GM21717 (cell line): ENCODE data around the gene PDGFD.

Experiments used
- ATAC-seq: cut with Tn5 transposase; IDR thresholded peaks from one replicate; pipeline ENCODE4 v1.9.1; 2021; ENCODE audit warnings: mild to moderate bottlenecking, moderate library complexity; ENCODE audit not compliant: unreplicated experiment

The PDGFD gene

DNA sequence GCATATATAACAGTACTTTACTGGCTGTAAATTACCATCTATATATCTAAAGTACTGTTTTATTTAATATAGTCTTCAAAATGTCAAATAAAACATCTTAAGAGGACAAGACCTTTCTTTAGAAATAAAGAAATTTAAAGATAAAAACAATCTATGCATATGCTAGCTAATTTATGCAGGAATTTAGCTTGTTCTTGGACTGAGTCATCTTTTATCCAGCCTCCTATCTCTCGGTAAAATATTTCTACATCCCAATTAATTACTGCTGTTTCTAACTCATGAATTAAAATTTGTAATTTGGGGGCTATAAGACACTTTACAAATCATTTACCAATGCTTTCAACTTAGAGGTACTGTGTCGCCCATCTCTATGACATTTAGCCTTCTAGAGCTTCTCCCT is 200.3 kb downstream of the PDGFD start:
- ATAC-seq = no peak

DNA sequence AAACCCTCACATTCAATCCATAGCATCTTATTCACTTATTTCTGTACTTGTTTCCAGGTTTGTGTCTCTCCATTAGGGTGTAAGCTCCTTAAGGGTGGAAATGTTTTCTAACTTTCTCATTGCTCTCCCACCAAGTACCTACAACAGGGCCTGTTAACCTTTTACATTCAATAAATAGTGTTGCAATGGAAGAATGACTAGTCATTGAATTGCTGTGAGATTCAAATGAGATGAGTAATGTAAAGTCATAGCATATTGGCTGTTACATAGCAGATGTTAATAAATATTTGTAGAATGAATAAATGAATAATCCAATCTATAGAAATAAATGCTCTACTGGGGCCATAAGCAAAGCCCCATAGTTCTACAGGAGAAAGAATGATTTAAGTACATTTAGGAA is 202.9 kb downstream of the PDGFD start:
- no peak for ATAC-seq

DNA sequence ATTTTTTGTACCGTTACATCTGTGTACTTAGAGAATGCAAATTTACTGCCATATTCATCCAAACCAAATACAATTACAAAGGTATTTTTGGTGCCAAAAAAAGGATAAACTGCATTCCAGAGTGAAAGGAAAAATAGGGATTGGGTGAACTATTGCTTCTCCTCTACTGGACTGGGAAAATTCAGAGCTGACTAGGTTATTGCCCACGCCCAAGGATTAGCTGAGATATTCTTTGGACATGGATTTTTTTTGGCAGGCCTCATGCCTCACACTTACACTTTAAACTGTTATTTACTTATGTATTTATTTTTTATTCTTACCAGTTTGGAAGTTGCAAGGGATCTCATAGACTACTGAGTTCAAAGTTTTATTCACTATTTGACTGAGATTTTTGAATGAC is 203.8 kb downstream of the PDGFD start:
- ATAC-seq = no peak

DNA sequence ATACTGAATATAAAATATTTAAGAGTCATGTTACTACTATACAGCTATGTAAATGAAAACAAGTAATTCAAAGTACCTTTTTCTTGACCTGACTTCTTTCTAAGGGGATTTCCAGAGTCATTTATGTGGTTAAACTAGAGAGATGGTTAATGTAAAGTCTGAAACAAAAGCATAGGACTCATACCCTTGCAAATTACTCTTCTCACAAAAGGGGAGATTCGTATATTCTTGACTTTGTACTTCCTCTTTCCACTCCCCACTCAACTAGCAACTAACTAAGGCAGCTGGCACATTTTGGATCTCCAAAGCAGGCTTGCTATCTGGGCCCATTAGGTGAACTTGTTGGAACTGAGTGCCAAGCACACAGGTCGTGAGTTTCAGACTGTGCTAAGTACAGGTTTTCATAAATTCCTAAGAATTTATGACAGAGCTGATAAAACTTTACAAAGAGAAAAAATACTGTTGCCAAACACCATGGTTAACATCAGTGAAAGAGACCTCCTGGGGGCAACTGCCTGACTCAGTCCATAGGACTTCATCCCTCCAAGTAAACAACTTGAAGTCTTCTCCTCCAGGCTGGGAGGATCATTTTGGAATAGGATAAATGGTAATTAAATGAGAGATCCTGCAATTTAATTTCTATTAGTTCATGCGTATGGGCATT is 204.5 kb downstream of the PDGFD start:
- peak; percentile 99 for ATAC-seq

DNA sequence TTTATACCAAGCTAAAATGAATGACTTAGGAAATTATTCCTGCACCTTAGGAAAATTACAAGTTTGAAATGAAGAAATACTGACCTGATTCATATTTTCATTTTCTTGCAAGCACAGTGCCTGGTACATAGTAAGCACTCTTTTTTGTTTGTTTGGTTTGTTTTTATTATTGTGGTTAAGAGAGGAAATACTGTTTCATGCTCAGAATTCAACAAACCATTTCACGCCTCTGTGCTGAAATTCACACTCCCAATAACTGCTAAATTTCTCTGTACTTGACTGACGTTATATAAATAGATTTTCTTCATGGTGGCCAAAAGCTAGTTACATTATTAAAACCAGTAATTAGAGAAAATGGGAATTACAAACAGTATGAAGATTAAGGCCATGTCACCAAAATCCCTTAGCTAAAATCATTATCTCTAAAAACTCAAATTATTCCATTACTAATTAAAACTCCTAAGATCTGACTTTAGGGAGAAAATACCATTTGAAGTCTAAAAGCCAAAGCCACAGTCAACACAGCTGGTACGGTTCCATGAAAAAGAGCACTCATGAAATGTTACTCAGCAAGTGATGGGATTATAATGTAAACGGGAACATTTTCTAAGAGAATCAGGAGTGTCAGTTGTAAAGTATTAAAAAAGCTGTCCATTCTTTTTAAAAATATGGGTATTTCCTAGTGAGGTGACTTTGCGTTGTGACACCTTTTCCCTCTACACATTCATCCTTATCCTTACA is 205.3 kb downstream of the PDGFD start:
- peak; percentile 58 for ATAC-seq

DNA sequence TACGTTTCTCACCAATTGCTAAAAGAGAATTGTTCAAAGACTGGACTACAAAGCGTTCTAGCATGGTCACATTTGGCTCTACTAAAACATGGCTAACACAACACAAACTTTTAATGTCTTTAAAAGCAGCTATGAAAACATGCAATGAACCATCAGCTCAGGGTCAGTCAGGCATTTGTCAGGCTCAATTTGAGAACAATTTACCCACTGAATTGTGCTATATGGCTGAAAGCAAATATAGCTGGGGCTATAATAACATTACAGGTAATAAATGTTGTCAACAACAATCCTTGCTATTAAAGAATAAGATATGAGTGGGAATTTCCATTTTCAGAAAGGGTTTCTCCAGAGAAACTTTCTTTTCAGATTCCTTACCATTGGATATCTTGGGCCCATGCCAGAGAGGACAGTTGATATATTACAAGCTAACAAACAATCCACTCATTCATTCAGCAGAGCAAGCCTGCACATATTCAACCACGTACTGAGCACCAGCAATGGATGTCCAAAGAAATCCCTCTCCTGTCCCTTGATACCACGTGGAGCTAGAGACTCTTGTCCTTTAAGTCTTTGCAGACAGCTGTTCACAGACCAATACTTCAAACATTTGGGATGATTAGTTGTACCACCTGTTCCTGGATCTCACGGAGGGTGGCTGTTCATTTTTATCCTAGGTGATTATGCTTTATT is 210.0 kb downstream of the PDGFD start:
- ATAC-seq = no peak

DNA sequence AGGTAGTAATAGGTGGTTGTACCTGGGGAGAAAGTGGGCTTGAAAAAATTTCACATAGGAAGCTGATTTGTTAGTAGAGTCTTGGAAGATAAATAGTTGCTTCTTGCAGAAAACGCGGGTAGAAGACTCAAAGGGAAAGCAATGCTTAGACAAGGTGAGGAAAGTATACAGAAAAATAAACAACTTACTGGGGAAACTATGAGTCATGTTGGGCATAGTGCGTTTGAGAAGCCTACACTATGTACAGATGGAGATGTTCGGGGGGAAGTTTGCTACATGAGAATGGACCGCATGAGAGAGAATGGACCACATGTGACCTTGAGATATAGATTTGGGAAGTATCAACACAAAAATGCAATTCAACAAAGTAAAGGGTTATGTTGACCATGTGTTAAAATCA is 214.2 kb downstream of the PDGFD start:
- ATAC-seq = no peak

DNA sequence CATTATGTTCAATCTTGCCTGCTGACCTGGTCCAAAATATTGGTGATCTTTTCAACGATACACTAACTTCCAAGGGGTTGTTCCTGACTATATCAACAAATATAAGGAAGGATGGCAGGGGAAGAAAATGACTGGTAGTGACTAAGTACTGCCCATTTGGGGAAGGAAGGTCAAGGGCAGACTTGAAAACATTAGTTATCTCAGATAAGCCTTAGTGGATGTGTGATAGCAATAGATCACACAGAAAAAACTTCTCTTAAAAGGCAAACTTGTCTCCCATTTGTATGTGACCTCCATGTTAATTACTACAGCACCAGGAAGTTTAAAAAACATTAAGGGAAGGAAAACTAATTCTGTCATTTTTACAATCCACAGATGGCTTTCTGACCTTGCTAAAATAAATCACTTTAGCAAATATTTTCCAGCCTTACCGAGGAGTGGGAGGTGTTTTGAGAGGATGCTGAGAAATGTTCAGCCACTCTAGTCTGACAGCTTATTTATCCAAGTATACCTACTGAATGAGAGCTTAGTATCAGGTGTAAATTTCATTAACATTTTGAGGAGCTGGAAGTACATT is 215.7 kb downstream of the PDGFD start:
- ATAC-seq = no peak

DNA sequence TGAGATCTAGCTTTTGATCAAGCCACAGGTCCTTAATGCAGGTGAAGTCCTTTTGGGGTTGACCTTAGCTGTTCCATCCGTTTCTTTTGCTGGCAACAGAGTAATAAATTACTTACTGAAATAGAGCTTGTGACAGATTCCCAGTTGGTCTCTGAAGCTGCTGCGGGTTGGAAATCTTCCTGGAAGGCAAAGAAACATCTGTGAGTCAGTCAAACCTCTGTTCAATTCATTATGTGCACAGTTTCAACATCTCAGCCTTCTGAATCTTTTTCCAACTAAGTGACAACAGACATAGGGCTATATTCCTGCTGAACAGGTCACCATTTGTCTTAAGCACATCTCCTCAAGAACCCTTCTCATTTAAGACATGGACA is 216.4 kb downstream of the PDGFD start:
- ATAC-seq = no peak

DNA sequence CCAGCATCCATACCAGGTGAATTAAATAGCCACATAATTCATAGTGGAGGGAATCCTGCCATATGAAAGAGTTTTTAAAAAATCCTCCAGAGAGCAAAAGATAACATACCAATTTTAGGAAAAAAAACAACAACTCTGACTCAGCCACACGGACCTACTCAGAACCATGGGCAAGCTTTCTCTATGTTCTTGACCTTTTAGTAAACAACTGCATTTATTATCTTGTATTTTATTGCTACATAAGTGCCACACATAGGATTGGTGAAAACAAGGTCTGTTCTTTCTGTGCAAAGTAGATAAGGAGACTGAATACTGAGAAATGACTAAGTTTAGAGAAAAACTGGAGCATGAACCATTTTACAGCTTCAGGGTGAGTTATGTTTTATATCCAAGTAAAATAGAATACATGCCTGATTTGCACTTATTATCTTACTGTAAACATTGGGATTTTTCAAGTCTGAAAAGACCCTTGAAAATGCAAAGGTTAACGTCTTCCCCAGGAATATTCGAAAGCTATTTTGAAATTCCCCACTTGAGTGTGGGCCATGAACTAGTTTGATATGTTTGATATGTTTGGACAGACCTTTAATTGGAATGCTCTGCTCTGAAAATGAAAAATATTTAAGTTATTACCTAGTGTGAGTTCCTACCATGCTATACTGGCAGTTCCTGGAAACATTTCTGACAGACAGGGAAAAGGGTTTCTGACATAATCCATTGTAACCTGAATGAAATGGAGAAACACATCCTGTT is 217.0 kb downstream of the PDGFD start:
- no peak for ATAC-seq

DNA sequence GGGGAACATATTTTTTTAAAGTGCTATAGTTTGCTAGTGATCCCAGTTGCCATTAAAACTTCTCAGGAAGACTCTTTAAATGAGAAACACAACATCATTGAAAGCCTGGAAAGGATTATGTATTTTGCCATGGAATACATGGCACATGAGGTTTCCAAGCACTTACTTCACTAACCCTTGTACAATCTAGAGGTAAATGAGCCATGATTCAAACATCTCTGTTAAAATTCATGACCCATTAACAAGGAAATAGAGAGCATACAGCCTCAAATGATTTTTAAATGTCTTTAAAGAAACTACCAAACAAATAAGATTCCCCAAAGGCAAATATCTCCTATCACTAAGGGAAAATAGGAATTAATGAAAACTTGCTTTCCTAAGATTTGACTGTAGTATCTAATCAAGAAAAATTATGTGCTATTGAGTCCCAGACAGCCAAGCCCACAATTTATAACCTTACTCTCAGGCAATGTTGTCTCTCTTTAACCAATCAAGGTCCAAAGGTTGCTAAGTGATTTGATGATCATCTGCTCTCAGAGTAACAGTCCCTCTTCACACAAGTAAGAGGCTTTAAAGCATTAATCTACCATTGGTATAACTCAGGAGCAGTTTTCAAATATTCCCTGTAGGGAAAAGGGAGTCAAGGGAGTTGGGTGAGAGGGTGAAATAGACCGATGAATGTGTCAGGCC is 219.6 kb downstream of the PDGFD start:
- no peak for ATAC-seq

DNA sequence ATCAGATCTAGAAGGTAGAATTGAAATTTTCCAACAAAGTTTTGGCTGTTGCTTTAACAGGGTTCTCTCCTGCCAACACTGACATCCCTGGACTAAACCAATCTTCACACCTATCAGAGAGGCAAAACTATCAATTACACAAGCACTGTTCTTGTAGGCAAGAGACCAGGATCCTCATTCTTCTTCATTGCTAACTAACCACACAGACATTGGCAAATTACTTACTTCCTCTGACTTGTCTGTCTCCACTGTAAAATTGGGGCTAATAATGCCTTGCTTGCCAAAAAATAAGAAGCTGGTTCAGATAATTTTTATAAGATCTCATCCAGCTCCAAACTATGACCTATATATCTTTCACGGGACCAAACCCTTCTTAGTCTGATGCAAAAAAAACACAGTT is 221.3 kb downstream of the PDGFD start:
- no peak for ATAC-seq

DNA sequence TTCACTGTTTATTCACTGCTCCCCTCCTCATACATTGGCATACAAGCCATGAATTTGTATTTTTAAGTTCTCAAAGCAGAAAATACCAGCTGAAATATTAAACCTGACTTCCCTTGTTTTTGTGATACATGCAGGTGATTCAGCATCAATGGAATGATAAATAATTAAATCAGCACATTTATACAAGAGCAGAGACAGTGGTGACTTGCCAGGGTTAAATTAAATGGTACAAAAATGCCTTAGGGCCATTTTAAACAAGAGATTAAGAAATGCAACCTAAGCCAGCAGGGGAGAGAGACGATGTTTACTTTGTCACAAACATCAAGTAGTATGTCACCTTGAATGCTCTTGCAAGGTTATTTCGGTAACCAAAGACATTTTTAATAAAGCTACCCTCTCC is 223.4 kb downstream of the PDGFD start:
- no peak for ATAC-seq

DNA sequence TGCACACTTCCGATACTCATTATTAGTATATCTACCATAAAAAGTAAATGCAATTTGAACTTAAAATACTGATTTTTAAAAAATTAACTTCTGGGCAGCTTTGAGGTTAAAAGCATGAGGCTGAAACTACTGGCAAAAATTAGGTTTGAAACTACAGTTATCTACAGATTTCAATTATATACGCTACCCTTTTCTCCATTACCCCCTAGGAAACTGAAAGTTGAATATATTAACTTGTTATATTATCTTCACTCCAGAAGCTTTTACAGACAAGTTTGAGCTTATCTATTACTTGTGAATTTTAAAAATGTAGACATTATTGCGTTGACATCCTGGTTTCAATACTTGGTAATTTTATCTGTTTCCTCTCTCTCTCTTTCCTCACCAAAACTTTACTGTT is 224.3 kb downstream of the PDGFD start:
- no peak for ATAC-seq

DNA sequence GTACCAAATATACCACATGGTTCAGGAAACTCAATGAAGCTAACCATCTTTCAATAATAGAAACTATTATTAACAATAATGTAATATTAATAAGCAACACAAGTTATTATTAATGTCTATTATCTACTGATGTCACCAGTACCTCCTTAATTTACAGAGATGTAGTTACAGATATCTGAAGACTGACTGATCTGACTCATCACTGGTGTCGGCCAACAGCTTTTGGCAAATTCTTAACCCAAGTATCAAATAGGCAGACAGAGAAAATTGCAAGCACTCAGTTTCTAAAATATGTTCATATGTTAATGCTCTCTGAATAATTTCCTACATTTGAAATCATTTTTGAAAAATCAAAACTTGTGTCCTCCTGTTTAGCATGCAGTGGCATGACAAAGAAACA is 227.9 kb downstream of the PDGFD start:
- ATAC-seq = no peak

DNA sequence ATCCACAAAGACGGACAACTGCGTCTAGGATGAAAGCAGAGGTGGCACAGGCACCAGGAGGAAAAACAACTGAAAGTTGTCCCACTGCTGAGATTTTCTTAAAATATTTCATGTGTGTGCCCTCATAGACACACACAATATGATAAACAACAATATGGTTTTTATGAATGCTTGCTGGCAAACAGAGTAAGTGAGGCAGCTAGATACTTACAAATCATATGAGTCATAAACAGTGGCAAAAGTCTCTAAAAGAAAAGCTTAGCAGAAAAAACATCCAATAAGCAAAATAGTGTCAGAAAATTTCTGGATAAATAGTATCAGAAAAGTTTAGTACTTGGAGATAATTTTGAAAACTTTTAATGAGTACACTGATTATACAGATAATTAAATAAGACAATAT is 228.7 kb downstream of the PDGFD start:
- no peak for ATAC-seq

DNA sequence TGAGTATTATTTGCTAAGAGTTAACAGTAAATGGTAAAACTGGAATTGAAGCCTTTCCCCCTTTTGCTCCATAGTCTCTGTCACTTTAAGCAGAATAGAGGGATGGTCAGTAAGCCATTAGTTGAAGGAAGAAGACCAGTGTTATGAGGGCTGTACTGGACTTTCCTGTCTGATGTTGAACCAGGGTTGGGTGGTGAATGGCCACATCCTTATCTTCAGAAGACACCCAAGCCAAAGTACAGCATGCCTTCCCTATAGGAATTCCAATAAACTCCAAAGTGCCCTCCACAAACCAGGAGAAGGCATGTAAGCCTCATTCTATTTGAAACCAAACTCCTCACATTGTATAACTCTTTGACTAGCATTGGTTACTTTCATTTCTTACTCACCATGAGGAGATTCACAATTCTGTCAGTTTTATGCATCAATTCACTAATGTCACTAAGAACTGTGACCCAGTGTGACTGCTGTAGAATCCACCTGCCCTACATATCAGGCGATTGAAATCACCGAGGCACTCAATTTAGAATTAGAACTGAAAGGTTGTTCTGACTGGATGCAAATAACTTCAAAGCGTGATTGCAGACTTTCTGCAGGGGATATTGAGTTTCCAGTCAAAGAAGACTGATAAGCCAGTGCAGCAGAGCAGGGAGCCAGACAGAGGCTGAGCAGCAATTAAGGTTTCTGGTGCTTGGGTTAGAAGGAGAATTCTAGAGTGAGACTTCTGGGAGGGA is 234.6 kb downstream of the PDGFD start:
- ATAC-seq = peak; percentile 97

DNA sequence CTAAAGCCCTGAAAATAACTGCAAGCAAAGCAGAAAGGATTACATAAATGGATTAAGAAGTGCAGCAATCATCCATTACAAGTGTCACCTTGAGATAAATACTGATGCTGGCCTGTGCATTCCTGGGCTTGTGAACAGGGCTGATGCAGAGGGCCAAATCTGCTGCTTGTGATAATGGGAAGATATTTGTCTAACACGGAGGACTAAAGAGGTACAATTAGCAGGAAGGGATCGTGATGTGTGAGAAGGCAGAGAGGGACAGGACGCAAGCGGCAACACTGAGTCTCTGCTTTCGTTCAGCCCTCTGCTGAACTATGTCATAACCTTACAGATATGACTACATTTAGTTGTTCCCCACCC is 235.2 kb downstream of the PDGFD start:
- peak; percentile 0 for ATAC-seq

DNA sequence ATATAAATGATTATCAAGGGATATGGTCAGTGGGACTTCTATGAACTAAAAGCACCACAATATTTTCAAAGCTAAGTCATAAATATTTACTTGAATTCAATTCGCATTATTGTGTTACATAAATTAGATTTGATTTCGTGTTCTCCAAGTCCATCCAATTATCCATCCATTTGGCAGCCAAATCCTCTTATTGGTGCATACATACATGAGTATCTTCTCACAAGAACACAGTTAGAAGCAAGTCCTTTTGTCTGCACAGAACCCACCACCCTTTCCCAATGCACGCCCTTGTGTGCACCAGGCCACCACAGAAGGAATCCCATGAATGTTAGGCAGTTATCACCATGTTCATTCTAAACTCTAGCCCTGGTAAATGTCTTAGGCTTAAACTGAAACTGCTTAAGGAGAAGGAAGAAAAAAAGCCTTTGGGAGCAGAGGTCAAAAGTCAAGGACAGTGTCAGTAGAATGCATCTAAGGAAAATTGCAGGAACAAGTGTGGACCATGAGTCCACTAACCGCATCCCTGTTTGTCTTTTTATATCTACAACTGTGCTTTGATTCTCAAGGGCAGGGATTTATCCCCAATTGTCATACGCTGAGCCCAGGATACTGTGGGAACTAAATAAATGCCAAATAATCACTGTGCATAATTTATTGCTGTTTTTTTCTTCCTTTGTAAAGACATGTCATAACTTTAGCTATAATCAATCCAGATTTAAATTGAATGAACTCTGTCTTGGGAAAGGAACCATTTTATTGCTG is 235.7 kb downstream of the PDGFD start:
- no peak for ATAC-seq
